ENCODE data around the gene ZNF580. TPM values are rescaled to one million over a fixed set of nuclear protein-coding genes. Genes with fewer than 3 reads are reported as not detected.

The ZNF580 gene
- total and polyA plus RNA-seq, 7 experiments from 2014 or later = 14.6 to 109 (median 48.0) TPM

- peaks cover 7 to 13% of the 10 kb centered on the region in 2 donors for H3K4me1 ChIP-seq (ENCODE audit: control insufficient read depth in 2 of 2, insufficient read depth in 2 of 2, low read length in 2 of 2)
- Mint-ChIP-seq H3K4me1 (peaks cover 16 to 47% (median 32%) of the 10 kb centered on the region in 7 donors), H3K36me3 (peaks cover 0 to 17% (median 5%) of the 10 kb centered on the region in 5 donors), H3K9me3 (no peaks in the 10 kb centered on the region), H3K27me3 (no peaks in the 10 kb centered on the region), H3K4me3 (no peak overlapping the region), H3K27ac (peak overlapping the region in 2 of 9 donors; percentile 45 to 59)
- ATAC-seq (no peak), DNase-seq (no peak)
- H3K4me3 ChIP-seq (ENCODE audit: low read length) = no peak overlapping the region
- intact Hi-C loops (cut with micrococcal nuclease) = loop anchor here in 1 of 2 donors (1.0 kb wide), 1 partner anchor 38 kb away; no protein-coding TSS in a partner anchor
- CTCF ChIA-PET = interaction anchor here (1.1 to 1.3 kb wide), 4 partner anchors 13 to 64 kb away, joined by 3 to 7 read pairs (median 6); no protein-coding TSS in a partner anchor
- no peaks in the 10 kb centered on the region for H3K9me3 ChIP-seq (ENCODE audit: control insufficient read depth in 2 of 3, low read length in 3 of 3)
- no peak overlapping the region for H3K27ac ChIP-seq (ENCODE audit: low read depth, low read length)
- POLR2A ChIA-PET = interaction anchor here (1.0 to 1.1 kb wide), 3 partner anchors 13 to 31 kb away, joined by 3 to 6 read pairs (median 3); no protein-coding TSS in a partner anchor
- H3K27me3 ChIP-seq (ENCODE audit: control insufficient read depth in 2 of 2, insufficient read depth in 2 of 2, low read length in 2 of 2) = no peaks in the 10 kb centered on the region
- H3K36me3 ChIP-seq (ENCODE audit: control insufficient read depth in 2 of 3, insufficient read depth in 3 of 3, low read length in 3 of 3) = peaks cover 11 to 78% (median 35%) of the 10 kb centered on the region in 3 experiments
Measured at GRCh38 chr19:55670280-55671053, 29.7 kb downstream of the ZNF580 start.

DNA sequence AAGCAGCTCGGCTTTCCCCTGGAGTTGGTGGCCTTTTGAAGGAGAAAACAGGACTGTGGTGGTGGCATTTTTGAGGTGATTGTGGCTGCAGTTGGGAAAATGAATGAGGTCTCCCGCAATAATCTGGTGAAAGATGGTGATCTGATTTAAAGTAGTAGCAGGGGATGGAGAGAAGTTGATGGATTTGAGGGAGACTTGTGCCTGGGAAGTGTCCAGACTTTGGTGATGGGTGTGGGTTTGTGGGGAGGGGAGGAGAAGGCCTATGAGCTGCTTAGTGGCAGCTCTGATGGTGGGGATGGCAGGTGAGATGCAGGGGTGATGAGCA lies 30.2 kb downstream of the ZNF580 start:
- peak overlapping the region in 3 of 9 donors; percentile 38 to 59 (median 45) for H3K27ac Mint-ChIP-seq
- Histone ChIP-seq H3K4me3 (ENCODE audit: low read length) (no peak overlapping the region), H3K27me3 (ENCODE audit: control insufficient read depth in 2 of 2, insufficient read depth in 2 of 2, low read length in 2 of 2) (no peaks in the 10 kb centered on the region), H3K36me3 (ENCODE audit: control insufficient read depth in 2 of 3, insufficient read depth in 3 of 3, low read length in 3 of 3) (peaks cover 11 to 72% (median 31%) of the 10 kb centered on the region in 3 experiments), H3K4me1 (ENCODE audit: control insufficient read depth in 2 of 2, insufficient read depth in 2 of 2, low read length in 2 of 2) (peaks cover 12 to 17% of the 10 kb centered on the region in 2 donors), H3K9me3 (ENCODE audit: control insufficient read depth in 2 of 3, low read length in 3 of 3) (no peaks in the 10 kb centered on the region), H3K27ac (ENCODE audit: low read depth, low read length) (no peak overlapping the region)
- H3K27me3 Mint-ChIP-seq = no peaks in the 10 kb centered on the region
- no peak for DNase-seq
- H3K4me1 Mint-ChIP-seq = peaks cover 16 to 49% (median 37%) of the 10 kb centered on the region in 7 donors
- no peak for ATAC-seq
- CTCF ChIA-PET = interaction anchor here (1.1 to 1.3 kb wide), 4 partner anchors 14 to 64 kb away, joined by 3 to 7 read pairs (median 6); no protein-coding TSS in a partner anchor
- peak overlapping the region in 1 of 10 donors; percentile 23 for H3K4me3 Mint-ChIP-seq
- no peaks in the 10 kb centered on the region for H3K9me3 Mint-ChIP-seq
- peaks cover 0 to 17% (median 4%) of the 10 kb centered on the region in 5 donors for H3K36me3 Mint-ChIP-seq
- intact Hi-C loops (cut with micrococcal nuclease) = loop anchor here in 1 of 2 donors (1.0 kb wide), 1 partner anchor 39 kb away; no protein-coding TSS in a partner anchor
- POLR2A ChIA-PET = interaction anchor here (1.0 to 1.1 kb wide), 3 partner anchors 13 to 31 kb away, joined by 3 to 6 read pairs (median 3); no protein-coding TSS in a partner anchor

GRCh38 chr19:55672418-55672817 lies 31.6 kb downstream of the ZNF580 start:
- H3K9me3 ChIP-seq (ENCODE audit: control insufficient read depth in 2 of 3, low read length in 3 of 3) = no peaks in the 10 kb centered on the region
- H3K9me3 Mint-ChIP-seq = no peaks in the 10 kb centered on the region
- no peak overlapping the region for H3K27ac ChIP-seq (ENCODE audit: low read depth, low read length)
- peaks cover 0 to 15% (median 4%) of the 10 kb centered on the region in 5 donors for H3K36me3 Mint-ChIP-seq
- ChIA-PET CTCF (interaction anchor here (0.6 to 0.7 kb wide), 2 partner anchors 107 to 1282 kb away, joined by 5 to 7 read pairs; no protein-coding TSS in a partner anchor), POLR2A (interaction anchor here (1.0 kb wide), 1 partner anchor 16 kb away, joined by 3 read pairs; no protein-coding TSS in a partner anchor)
- DNase-seq = no peak
- ATAC-seq = no peak
- no peak overlapping the region for H3K4me3 ChIP-seq (ENCODE audit: low read length)
- intact Hi-C loops (cut with micrococcal nuclease) = no loop called here
- peak overlapping the region in 2 of 10 donors; percentile 23 to 29 for H3K4me3 Mint-ChIP-seq
- H3K4me1 Mint-ChIP-seq = peaks cover 29 to 54% (median 41%) of the 10 kb centered on the region in 7 donors
- no peaks in the 10 kb centered on the region for H3K27me3 ChIP-seq (ENCODE audit: control insufficient read depth in 2 of 2, insufficient read depth in 2 of 2, low read length in 2 of 2)
- H3K27me3 Mint-ChIP-seq = no peaks in the 10 kb centered on the region
- peak overlapping the region in 6 of 9 donors; percentile 25 to 73 (median 66) for H3K27ac Mint-ChIP-seq
- H3K36me3 ChIP-seq (ENCODE audit: control insufficient read depth in 2 of 3, insufficient read depth in 3 of 3, low read length in 3 of 3) = peaks cover 11 to 58% (median 20%) of the 10 kb centered on the region in 3 experiments
- peaks cover 25 to 31% of the 10 kb centered on the region in 2 donors for H3K4me1 ChIP-seq (ENCODE audit: control insufficient read depth in 2 of 2, insufficient read depth in 2 of 2, low read length in 2 of 2)

DNA sequence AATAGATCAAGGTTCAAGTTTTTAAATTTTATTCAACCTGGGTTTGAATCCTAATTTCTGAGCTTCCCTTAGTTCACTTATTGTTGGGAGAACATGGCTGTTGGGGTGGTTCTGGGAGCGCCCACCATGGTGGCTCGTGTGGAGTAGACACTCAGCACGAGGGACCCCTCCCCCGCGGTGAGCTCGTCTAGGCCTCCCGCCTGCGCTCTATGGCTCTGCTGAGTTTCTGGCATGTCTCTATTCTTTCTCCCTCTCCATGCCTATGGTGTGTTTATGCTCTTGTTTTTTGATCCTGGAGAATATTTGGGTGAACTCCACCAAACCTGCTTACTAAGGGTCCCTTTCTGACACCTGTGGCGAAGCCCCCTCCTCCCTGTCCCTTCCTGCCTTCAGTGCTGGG lies 32.7 kb downstream of the ZNF580 start:
- Mint-ChIP-seq H3K4me1 (peaks cover 37 to 61% (median 49%) of the 10 kb centered on the region in 7 donors), H3K27me3 (no peaks in the 10 kb centered on the region), H3K4me3 (peak overlapping the region in 8 of 10 donors; percentile 2 to 59 (median 30)), H3K9me3 (no peaks in the 10 kb centered on the region), H3K27ac (peak overlapping the region in 7 of 9 donors; percentile 24 to 93 (median 73)), H3K36me3 (peaks cover 0 to 20% (median 4%) of the 10 kb centered on the region in 5 donors)
- POLR2A ChIA-PET = interaction anchor here (1.0 to 1.1 kb wide), 2 partner anchors 17 to 19 kb away, joined by 3 to 6 read pairs; partner anchors contain the start of gene U2AF2
- peaks cover 26 to 31% of the 10 kb centered on the region in 2 donors for H3K4me1 ChIP-seq (ENCODE audit: control insufficient read depth in 2 of 2, insufficient read depth in 2 of 2, low read length in 2 of 2)
- CTCF ChIA-PET = interaction anchor here (0.7 to 1.0 kb wide), 3 partner anchors 16 to 47 kb away, joined by 3 to 5 read pairs (median 3); no protein-coding TSS in a partner anchor
- DNase-seq (no peak), ATAC-seq (no peak)
- H3K4me3 ChIP-seq (ENCODE audit: low read length) = no peak overlapping the region
- intact Hi-C loops (cut with micrococcal nuclease) = no loop called here
- peak overlapping the region; percentile 46 for H3K27ac ChIP-seq (ENCODE audit: low read depth, low read length)
- no peaks in the 10 kb centered on the region for H3K27me3 ChIP-seq (ENCODE audit: control insufficient read depth in 2 of 2, insufficient read depth in 2 of 2, low read length in 2 of 2)
- peaks cover 9 to 58% (median 19%) of the 10 kb centered on the region in 3 experiments for H3K36me3 ChIP-seq (ENCODE audit: control insufficient read depth in 2 of 3, insufficient read depth in 3 of 3, low read length in 3 of 3)
- no peaks in the 10 kb centered on the region for H3K9me3 ChIP-seq (ENCODE audit: control insufficient read depth in 2 of 3, low read length in 3 of 3)

GRCh38 chr19:55673889-55674288 lies 33.1 kb downstream of the ZNF580 start:
- Histone ChIP-seq H3K27ac (ENCODE audit: low read depth, low read length) (peak overlapping the region; percentile 84), H3K4me3 (ENCODE audit: low read length) (no peak overlapping the region), H3K36me3 (ENCODE audit: control insufficient read depth in 2 of 3, insufficient read depth in 3 of 3, low read length in 3 of 3) (peaks cover 5 to 58% (median 15%) of the 10 kb centered on the region in 3 experiments), H3K9me3 (ENCODE audit: control insufficient read depth in 2 of 3, low read length in 3 of 3) (no peaks in the 10 kb centered on the region), H3K27me3 (ENCODE audit: control insufficient read depth in 2 of 2, insufficient read depth in 2 of 2, low read length in 2 of 2) (no peaks in the 10 kb centered on the region), H3K4me1 (ENCODE audit: control insufficient read depth in 2 of 2, insufficient read depth in 2 of 2, low read length in 2 of 2) (peaks cover 26 to 31% of the 10 kb centered on the region in 2 donors)
- Mint-ChIP-seq H3K9me3 (no peaks in the 10 kb centered on the region), H3K27me3 (no peaks in the 10 kb centered on the region), H3K4me3 (peak overlapping the region in 8 of 10 donors; percentile 2 to 59 (median 30)), H3K4me1 (peaks cover 41 to 65% (median 54%) of the 10 kb centered on the region in 7 donors), H3K27ac (peak overlapping the region in 7 of 9 donors; percentile 24 to 93 (median 73)), H3K36me3 (peaks cover 0 to 24% (median 4%) of the 10 kb centered on the region in 5 donors)
- ChIA-PET POLR2A (interaction anchor here (1.1 to 1.2 kb wide), 2 partner anchors 17 to 19 kb away, joined by 5 to 6 read pairs; partner anchors contain the start of gene U2AF2), CTCF (interaction anchor here (0.7 to 1.0 kb wide), 3 partner anchors 17 to 47 kb away, joined by 3 to 5 read pairs (median 3); no protein-coding TSS in a partner anchor)
- intact Hi-C loops (cut with micrococcal nuclease) = no loop called here
- DNase-seq (no peak), ATAC-seq (no peak)

DNA sequence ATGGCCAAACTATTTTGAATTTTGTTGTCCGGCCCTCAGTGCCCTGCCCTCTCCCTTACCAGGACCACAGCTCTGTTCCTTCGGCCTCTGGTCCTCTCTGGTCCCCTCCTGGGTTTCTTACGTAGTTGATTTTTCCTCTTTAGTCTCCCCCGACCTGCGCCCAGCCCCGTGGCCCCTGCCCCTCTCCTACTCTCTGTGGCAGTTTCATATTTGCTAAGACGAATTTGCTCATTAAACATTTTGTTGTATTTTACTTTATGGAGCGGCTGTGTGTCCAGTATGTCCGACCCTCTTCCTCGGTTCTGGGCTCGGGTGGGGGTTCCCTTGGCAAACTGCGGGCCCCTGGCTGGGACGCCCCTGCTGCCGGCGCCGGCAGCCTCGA lies 33.6 kb downstream of the ZNF580 start:
- peaks cover 3 to 58% (median 10%) of the 10 kb centered on the region in 3 experiments for H3K36me3 ChIP-seq (ENCODE audit: control insufficient read depth in 2 of 3, insufficient read depth in 3 of 3, low read length in 3 of 3)
- ATAC-seq (no peak), DNase-seq (no peak)
- Mint-ChIP-seq H3K9me3 (no peaks in the 10 kb centered on the region), H3K4me3 (peak overlapping the region in 9 of 10 donors; percentile 14 to 99 (median 75)), H3K27me3 (no peaks in the 10 kb centered on the region), H3K27ac (peak overlapping the region in 8 of 9 donors; percentile 74 to 99 (median 90)), H3K36me3 (peaks cover 0 to 28% (median 4%) of the 10 kb centered on the region in 5 donors), H3K4me1 (peaks cover 45 to 71% (median 58%) of the 10 kb centered on the region in 7 donors)
- H3K4me1 ChIP-seq (ENCODE audit: control insufficient read depth in 2 of 2, insufficient read depth in 2 of 2, low read length in 2 of 2) = peaks cover 26 to 31% of the 10 kb centered on the region in 2 donors
- H3K27ac ChIP-seq (ENCODE audit: low read depth, low read length) = peak overlapping the region; percentile 84
- ChIA-PET CTCF (interaction anchor here (0.7 kb wide), 1 partner anchor 8 kb away, joined by 3 read pairs; no protein-coding TSS in a partner anchor), POLR2A (interaction anchor here (0.7 to 1.2 kb wide), 2 partner anchors 18 to 20 kb away, joined by 4 to 5 read pairs; partner anchors contain the start of gene U2AF2)
- intact Hi-C loops (cut with micrococcal nuclease) = no loop called here
- H3K4me3 ChIP-seq (ENCODE audit: low read length) = peak overlapping the region; percentile 72
- no peaks in the 10 kb centered on the region for H3K9me3 ChIP-seq (ENCODE audit: control insufficient read depth in 2 of 3, low read length in 3 of 3)
- H3K27me3 ChIP-seq (ENCODE audit: control insufficient read depth in 2 of 2, insufficient read depth in 2 of 2, low read length in 2 of 2) = no peaks in the 10 kb centered on the region

All from naive thymus-derived CD4-positive, alpha-beta T cell (primary cell).